H54 (cell line): ENCODE measurements around the gene ODAD3.
"Not testable (repeated sequence)": the region's sequence is repeated elsewhere in the genome, so short reads cannot be mapped to it uniquely, and the experiment has no call there.

Experiments used
- DNase-seq: peaks from one replicate; pipeline ENCODE4 v3.0.0; 2011; ENCODE audit warnings: low spot score, mixed read lengths; ENCODE audit not compliant: insufficient read length
- FAIRE-seq: peaks from 3 replicates; lab custom pipeline; 2011; peaks lifted over from hg19 to GRCh38; lab: Jason Lieb, UNC
- POLR2A ChIP-seq: IDR thresholded peaks from 2 replicates; pipeline ENCODE4 v1.6.1; 2011; ENCODE audit warnings: low read depth, mild to moderate bottlenecking, low read length

ODAD3 gene

GRCh38 chr19:11390933-11391680 lies 43.8 kb downstream of the ODAD3 start:
- TF ChIP-seq POLR2A, result no peak
- no peak for FAIRE-seq
- no peak for DNase-seq

- no peak for DNase-seq
- no peak for FAIRE-seq
These were observed 44.6 kb downstream of the ODAD3 start for GRCh38 chr19:11390359-11390758.

GRCh38 chr19:11387162-11388034 lies 47.5 kb downstream of the ODAD3 start:
- no peak for TF ChIP-seq POLR2A
- FAIRE-seq, result no peak
- DNase-seq, result no peak

More at GRCh38 chr19:11390359-11390758, 44.6 kb downstream of the ODAD3 start:
- no peak for TF ChIP-seq POLR2A

DNA sequence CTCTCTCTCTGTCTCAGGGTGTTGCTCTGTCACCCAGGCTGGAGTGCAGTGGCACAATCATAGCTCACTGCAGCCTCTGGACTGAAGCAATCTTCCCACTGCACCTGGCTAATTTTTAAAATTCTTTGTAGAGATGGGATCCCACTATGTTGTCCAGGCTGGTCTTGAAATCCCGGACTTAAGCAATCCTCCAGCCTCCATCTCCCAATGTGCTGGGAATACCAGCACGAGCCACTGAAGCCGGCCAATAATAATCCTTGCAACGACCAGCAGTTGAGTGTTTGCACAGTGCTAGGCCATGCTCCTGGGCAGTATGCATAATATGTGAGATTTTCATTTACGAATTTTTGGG lies 50.2 kb downstream of the ODAD3 start:
- DNase-seq, result no peak
- FAIRE-seq, result no peak
- TF ChIP-seq POLR2A, result no peak

DNA sequence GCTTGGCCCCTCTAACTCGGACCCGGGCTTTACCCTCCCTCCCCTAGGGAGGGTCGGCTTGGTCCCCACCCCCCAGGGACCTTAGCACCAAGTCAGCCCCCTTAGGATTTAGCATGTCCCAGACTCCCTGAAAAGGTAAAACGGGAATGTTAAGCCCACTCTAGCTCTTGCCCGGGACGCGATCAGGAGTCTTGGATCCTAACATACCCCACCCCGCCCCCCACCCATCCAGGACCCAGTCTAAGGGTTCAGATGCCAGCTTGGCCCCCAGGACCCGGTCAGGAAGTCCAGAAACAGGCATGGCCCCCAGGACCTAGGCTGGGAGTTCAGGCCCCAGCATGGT lies 51.2 kb downstream of the ODAD3 start:
- TF ChIP-seq POLR2A, result no peak
- FAIRE-seq, result no peak
- no peak for DNase-seq

DNA sequence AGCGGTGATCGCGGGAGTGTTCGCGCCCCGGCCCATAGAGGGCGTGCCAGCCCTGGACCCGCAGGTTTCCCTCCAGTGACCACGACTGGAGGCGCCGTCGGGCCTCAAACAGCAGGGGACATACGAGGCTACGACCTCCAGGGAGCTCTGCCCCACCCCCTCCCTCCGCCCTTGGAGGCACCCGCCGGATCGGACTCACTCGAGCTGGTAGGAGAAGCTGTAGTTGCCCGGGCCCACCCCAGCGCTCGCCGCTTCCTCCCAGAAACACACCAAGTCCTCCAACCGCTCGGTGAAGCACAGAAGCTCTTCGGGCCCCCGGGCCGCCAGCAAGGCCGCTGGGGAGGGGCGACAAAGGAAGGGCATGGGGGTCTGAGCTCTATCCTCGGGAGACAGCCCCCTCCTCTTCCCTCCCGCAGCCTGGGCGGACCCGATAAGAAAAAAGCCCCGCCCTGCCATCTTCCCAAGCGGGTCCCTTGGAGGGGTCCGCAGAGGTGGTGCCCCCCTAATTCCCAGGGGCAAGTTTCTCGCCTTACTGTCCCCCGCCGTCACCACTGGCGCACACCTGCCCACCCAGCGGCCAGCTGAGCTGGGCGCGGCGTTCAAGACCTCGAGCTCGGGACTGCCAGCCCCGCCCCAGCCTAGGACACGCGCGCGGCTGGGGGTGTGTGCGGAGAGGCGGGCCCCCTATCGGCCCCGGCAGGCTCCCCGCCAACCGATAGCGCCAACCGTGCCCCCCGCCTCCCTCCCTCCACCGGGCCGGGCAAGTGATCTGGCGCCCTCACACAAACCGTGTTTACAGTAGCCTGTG lies 51.8 kb downstream of the ODAD3 start:
- FAIRE-seq (no peak), DNase-seq (no peak)
- no peak for TF ChIP-seq POLR2A

GRCh38 chr19:11380653-11381537 lies 54.0 kb downstream of the ODAD3 start:
- FAIRE-seq (no peak), DNase-seq (peak; percentile 93)
- peak; percentile 85 for TF ChIP-seq POLR2A

DNA sequence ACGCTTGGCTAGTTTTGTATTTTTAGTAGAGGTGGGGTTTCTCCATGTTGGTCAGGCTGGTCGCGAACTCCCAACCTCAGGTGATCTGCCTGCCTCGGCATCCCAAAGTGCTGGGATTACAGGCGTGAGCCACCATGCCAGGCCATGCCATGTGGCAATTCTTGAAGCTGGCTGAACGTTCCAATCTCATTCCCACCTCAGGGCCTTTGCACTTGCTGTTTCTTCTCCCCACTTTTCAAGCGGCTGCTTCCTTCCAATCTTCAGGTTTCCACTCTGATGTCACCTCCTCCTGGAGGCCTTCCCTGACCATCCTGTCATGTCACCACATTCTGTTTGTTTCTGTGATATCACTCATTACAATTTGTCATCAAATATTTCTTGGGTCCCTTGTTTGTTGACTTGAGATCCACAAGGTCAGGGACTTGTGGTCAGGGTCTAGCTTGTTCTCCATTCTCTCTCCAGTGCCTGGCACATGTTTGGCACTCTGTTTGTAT lies 55.0 kb downstream of the ODAD3 start:
- no peak for DNase-seq
- no peak for TF ChIP-seq POLR2A
- FAIRE-seq, result no peak

DNA sequence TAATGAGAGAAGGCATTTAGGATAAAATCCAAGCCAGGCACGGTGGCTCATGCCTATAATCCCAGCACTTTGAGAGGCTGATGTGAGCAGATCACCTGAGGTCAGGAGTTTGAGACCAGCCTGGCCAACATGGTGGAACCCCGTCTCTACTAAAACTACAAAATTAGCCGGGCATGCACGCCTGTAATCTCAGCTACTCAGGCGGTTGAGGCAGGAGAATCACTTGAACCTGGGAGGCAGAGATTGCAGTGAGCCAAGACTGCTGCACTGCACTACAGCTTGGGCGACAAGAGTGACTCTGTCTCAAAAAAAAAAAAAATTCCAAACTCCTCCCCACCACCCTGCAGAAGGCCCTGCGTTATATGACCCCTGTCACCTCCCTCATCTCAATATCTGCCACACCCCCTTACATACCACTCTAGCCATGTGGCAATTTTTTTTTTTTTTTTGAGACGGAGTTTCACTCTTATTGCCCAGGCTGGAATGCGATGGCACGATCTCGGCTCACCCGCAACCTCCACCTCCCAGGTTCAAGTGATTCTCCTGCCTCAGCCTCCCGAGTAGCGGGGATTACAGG lies 55.6 kb downstream of the ODAD3 start:
- not testable (repeated sequence) for DNase-seq, FAIRE-seq

GRCh38 chr19:11378319-11379189 lies 56.4 kb downstream of the ODAD3 start:
- TF ChIP-seq POLR2A, result no peak
- DNase-seq (peak; percentile 89), FAIRE-seq (peak; percentile 33)

- FAIRE-seq (no peak), DNase-seq (no peak)
- TF ChIP-seq POLR2A, result no peak
These were observed 57.2 kb downstream of the ODAD3 start for GRCh38 chr19:11377756-11378155.

DNA sequence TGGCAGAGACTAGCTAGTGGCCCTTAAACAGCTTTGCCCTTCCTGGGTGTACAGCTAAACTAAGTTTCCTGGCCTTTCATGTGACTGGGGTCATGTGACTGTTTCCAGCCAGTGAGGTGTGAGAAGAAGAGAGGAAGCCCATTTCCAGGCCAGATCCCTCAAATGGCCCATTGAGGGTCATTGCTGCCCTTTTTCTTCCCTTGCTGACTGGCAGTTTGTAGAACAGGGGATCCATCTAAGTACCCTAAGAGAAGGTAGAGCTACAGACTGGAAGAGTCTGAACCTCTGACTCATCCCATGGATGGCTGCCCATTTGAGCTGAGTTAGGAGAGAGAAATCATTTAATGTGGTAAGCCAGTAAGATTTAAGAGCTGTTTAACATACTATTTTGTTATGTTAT lies 57.7 kb downstream of the ODAD3 start:
- DNase-seq, result no peak
- TF ChIP-seq POLR2A, result no peak
- FAIRE-seq, result no peak
